RCC 7860 (cell line): ENCODE results near the gene ZNF723.
"Not testable (repeated sequence)": the region's sequence is repeated elsewhere in the genome, so short reads cannot be mapped to it uniquely, and the experiment has no call there.

Experiments
- DNase-seq: peaks from one replicate; pipeline ENCODE4 v3.0.0-alpha.2; 2015; ENCODE audit warnings: low spot score
- FAIRE-seq: peaks from 2 replicates; lab custom pipeline; 2012; peaks lifted over from hg19 to GRCh38; lab: Jason Lieb, UNC

ZNF723 gene

GRCh38 chr19:22832031-22832762 lies at the start of gene ZNF723:
Gene ZNF723 (plus strand): TSS chr19:22832291. CDS start chr19:22832380, 89 bp downstream.
- FAIRE-seq: no peak

GRCh38 chr19:22783651-22784410 lies 48.3 kb upstream of the ZNF723 start, which contains the start of gene ZNF99:
Gene ZNF99 (minus strand): TSS chr19:22784151. CDS start chr19:22784016, 135 bp downstream.
- DNase-seq (no peak), FAIRE-seq (no peak)

More at GRCh38 chr19:22832031-22832762, at the start of gene ZNF723:
- no peak for DNase-seq

GRCh38 chr19:22792863-22793262 lies 39.2 kb upstream of the ZNF723 start:
- FAIRE-seq, DNase-seq: not testable (repeated sequence)

GRCh38 chr19:22797040-22797439 lies 35.1 kb upstream of the ZNF723 start:
- DNase-seq (no peak), FAIRE-seq (no peak)

GRCh38 chr19:22806418-22806817 lies 25.7 kb upstream of the ZNF723 start:
- DNase-seq (no peak), FAIRE-seq (no peak)

GRCh38 chr19:22807061-22807835 lies 24.8 kb upstream of the ZNF723 start:
- no peak for DNase-seq

GRCh38 chr19:22814124-22814523 lies 18.0 kb upstream of the ZNF723 start:
- DNase-seq (no peak), FAIRE-seq (no peak)

More at GRCh38 chr19:22807061-22807835, 24.8 kb upstream of the ZNF723 start:
- FAIRE-seq: no peak

GRCh38 chr19:22831211-22831610 lies 880 bp upstream of the ZNF723 start:
- no peak for FAIRE-seq
- DNase-seq: no peak

- DNase-seq, FAIRE-seq: not testable (repeated sequence)
Observed at GRCh38 chr19:22857713-22858320, 25.7 kb downstream of the ZNF723 start.

- FAIRE-seq (no peak), DNase-seq (no peak)
Observed at GRCh38 chr19:22882797-22883196, 50.7 kb downstream of the ZNF723 start.

GRCh38 chr19:22893855-22894270 lies 61.8 kb downstream of the ZNF723 start:
- no peak for DNase-seq
- no peak for FAIRE-seq

- no peak for DNase-seq
- no peak for FAIRE-seq
Observed at GRCh38 chr19:22901431-22902130, 69.5 kb downstream of the ZNF723 start.
